ENCODE measurements around the gene TRIM46. TPM values are rescaled to one million over a fixed set of nuclear protein-coding genes. Genes with fewer than 3 reads are reported as not detected.

Gene TRIM46
- polyA plus RNA-seq, 1 experiment = 2.9 TPM

Small RNAs within 50 kb of the gene (small RNA-seq; reads per million reads assigned to genes)
- gene HMGN2P18 (ENCODE audit: insufficient read length, low read depth) = not detected

Other genes with a start within 250 kb of the TRIM46 start
- gene PMVK, start 237.1 kb upstream of the TRIM46 start, polyA plus RNA-seq (2011; rRNA removed) = 21.0 and 24.7 TPM in 2 replicates
- 72.2 and 87.1 TPM in 2 replicates for gene PBXIP1, start 217.8 kb upstream of the TRIM46 start, polyA plus RNA-seq (2011; rRNA removed)
- gene PYGO2, start 212.1 kb upstream of the TRIM46 start, polyA plus RNA-seq (2011; rRNA removed) = 18.1 and 19.3 TPM in 2 replicates
- gene SHC1, start 203.1 kb upstream of the TRIM46 start, polyA plus RNA-seq (2011; rRNA removed) = 371 and 409 TPM in 2 replicates
- 66.4 and 81.3 TPM in 2 replicates for gene CKS1B, start 199.2 kb upstream of the TRIM46 start, polyA plus RNA-seq (2011; rRNA removed)
- gene FLAD1, start 190.5 kb upstream of the TRIM46 start, polyA plus RNA-seq (2011; rRNA removed) = 21.1 and 30.2 TPM in 2 replicates
- gene LENEP, start 180.3 kb upstream of the TRIM46 start, polyA plus RNA-seq (2011; rRNA removed) = 0.21 TPM in 1 of 2 replicates, not detected in the other
- 8.7 and 12.7 TPM in 2 replicates for gene ZBTB7B, start 171.0 kb upstream of the TRIM46 start, polyA plus RNA-seq (2011; rRNA removed)
- 0.07 and 0.19 TPM in 2 replicates for gene DCST2, start 140.1 kb upstream of the TRIM46 start, polyA plus RNA-seq (2011; rRNA removed)
- gene DCST1, start 140.0 kb upstream of the TRIM46 start, polyA plus RNA-seq (2011; rRNA removed) = not detected in 2 replicates
- 25.9 and 37.5 TPM in 2 replicates for gene ADAM15, start 122.5 kb upstream of the TRIM46 start, polyA plus RNA-seq (2011; rRNA removed)
- 10.1 and 12.9 TPM in 2 replicates for gene EFNA4, start 110.1 kb upstream of the TRIM46 start, polyA plus RNA-seq (2011; rRNA removed)
- 0.51 and 0.56 TPM in 2 replicates for gene EFNA3, start 95.0 kb upstream of the TRIM46 start, polyA plus RNA-seq (2011; rRNA removed)
- 1.1 and 1.4 TPM in 2 replicates for gene EFNA1, start 46.0 kb upstream of the TRIM46 start, polyA plus RNA-seq (2011; rRNA removed)
- gene SLC50A1, start 38.0 kb upstream of the TRIM46 start, polyA plus RNA-seq (2011; rRNA removed) = 29.5 and 31.4 TPM in 2 replicates
- 16.8 and 35.6 TPM in 2 replicates for gene DPM3, start 33.3 kb upstream of the TRIM46 start, polyA plus RNA-seq (2011; rRNA removed)
- 102 and 131 TPM in 2 replicates for gene KRTCAP2, start 545 bp upstream of the TRIM46 start, polyA plus RNA-seq (2011; rRNA removed)
- 32.5 and 34.6 TPM in 2 replicates for gene THBS3, start 34.0 kb downstream of the TRIM46 start, polyA plus RNA-seq (2011; rRNA removed)
- gene MTX1, start 34.8 kb downstream of the TRIM46 start, polyA plus RNA-seq (2011; rRNA removed) = 44.6 and 62.3 TPM in 2 replicates
- 10.2 and 12.3 TPM in 2 replicates for gene ENTREP3, start 81.6 kb downstream of the TRIM46 start, polyA plus RNA-seq (2011; rRNA removed)
- 104 and 115 TPM in 2 replicates for gene SCAMP3, start 88.5 kb downstream of the TRIM46 start, polyA plus RNA-seq (2011; rRNA removed)
- 40.5 and 42.6 TPM in 2 replicates for gene CLK2, start 99.7 kb downstream of the TRIM46 start, polyA plus RNA-seq (2011; rRNA removed)
- gene HCN3, start 103.6 kb downstream of the TRIM46 start, polyA plus RNA-seq (2011; rRNA removed) = 1.5 and 1.7 TPM in 2 replicates
- not detected in 2 replicates for gene PKLR, start 127.6 kb downstream of the TRIM46 start, polyA plus RNA-seq (2011; rRNA removed)
- gene FDPS, start 135.0 kb downstream of the TRIM46 start, polyA plus RNA-seq (2011; rRNA removed) = 140 and 146 TPM in 2 replicates
- 20.9 and 22.4 TPM in 2 replicates for gene RUSC1, start 147.0 kb downstream of the TRIM46 start, polyA plus RNA-seq (2011; rRNA removed)